ENCODE data around the gene FRMPD1. TPM values are rescaled to one million over a fixed set of nuclear protein-coding genes. Genes with fewer than 3 reads are reported as not detected.

FRMPD1 gene
- total RNA-seq, 2 donors from 2014 or later: 0.33 to 0.55 TPM

- 72 to 80% methylated on average over 4 of the region's 4 CpGs for WGBS, 2 experiments (ENCODE audit: insufficient coverage in 1 of 2, insufficient read length in 1 of 2)
- Histone ChIP-seq H3K36me3 (ENCODE audit: control insufficient read depth, insufficient read depth, low read length) (no peaks in the 10 kb centered on the region), H3K4me3 (ENCODE audit: low read length) (no peak overlapping the region), H3K27ac (ENCODE audit: low read depth, low read length) (no peak overlapping the region), H3K9ac (ENCODE audit: extremely low read depth, low read length, poor library complexity, severe bottlenecking) (no peak overlapping the region), H3K27me3 (ENCODE audit: control insufficient read depth, insufficient read depth, low read length, poor library complexity, severe bottlenecking) (no peaks in the 10 kb centered on the region), H3K9me3 (ENCODE audit: control insufficient read depth, low read length) (no peaks in the 10 kb centered on the region), H3K4me1 (ENCODE audit: control insufficient read depth, insufficient read depth, low read length) (no peaks in the 10 kb centered on the region)
- H3K27me3 Mint-ChIP-seq (ENCODE audit: insufficient read depth): peaks cover 2% of the 10 kb centered on the region
- TF ChIP-seq, protein P1, sequence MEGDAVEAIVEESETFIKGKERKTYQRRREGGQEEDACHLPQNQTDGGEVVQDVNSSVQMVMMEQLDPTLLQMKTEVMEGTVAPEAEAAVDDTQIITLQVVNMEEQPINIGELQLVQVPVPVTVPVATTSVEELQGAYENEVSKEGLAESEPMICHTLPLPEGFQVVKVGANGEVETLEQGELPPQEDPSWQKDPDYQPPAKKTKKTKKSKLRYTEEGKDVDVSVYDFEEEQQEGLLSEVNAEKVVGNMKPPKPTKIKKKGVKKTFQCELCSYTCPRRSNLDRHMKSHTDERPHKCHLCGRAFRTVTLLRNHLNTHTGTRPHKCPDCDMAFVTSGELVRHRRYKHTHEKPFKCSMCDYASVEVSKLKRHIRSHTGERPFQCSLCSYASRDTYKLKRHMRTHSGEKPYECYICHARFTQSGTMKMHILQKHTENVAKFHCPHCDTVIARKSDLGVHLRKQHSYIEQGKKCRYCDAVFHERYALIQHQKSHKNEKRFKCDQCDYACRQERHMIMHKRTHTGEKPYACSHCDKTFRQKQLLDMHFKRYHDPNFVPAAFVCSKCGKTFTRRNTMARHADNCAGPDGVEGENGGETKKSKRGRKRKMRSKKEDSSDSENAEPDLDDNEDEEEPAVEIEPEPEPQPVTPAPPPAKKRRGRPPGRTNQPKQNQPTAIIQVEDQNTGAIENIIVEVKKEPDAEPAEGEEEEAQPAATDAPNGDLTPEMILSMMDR (conservative IDR thresholded peaks at IDR 0.05): no peak
- peak; percentile 61 for DNase-seq
- H3K36me3 Mint-ChIP-seq (ENCODE audit: low read depth): no peaks in the 10 kb centered on the region
- peaks cover 4% of the 10 kb centered on the region for H3K4me1 Mint-ChIP-seq
- H3K4me3 Mint-ChIP-seq: no peak overlapping the region
- no peak overlapping the region for H3K27ac Mint-ChIP-seq
- H3K9me3 Mint-ChIP-seq: no peaks in the 10 kb centered on the region
These were observed 32.9 kb upstream of the FRMPD1 start for GRCh38 chr9:37617832-37618231.

DNA sequence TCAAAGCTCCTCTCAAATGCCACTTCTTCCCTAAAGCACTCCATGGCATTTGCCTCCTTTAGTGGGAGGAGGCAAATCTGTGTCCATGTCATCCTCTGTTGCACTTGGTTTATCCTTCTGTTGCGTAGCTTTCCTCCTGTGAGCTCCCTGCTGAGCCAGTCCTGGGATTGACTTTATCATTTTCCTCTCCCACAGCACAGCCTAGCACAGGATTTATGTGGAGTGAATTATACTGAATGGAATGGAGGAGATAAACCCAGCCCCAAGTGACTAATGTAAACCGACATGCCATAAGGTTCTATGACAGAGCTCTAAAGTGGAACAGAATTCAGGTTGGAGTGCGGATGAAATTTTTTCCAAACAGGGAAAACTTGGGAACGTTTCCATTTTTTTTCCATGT is 31.9 kb upstream of the FRMPD1 start:
- Histone ChIP-seq H3K9me3 (ENCODE audit: control insufficient read depth, low read length) (no peaks in the 10 kb centered on the region), H3K4me3 (ENCODE audit: low read length) (no peak overlapping the region), H3K9ac (ENCODE audit: extremely low read depth, low read length, poor library complexity, severe bottlenecking) (no peak overlapping the region), H3K27ac (ENCODE audit: low read depth, low read length) (no peak overlapping the region), H3K4me1 (ENCODE audit: control insufficient read depth, insufficient read depth, low read length) (peaks cover 3% of the 10 kb centered on the region), H3K27me3 (ENCODE audit: control insufficient read depth, insufficient read depth, low read length, poor library complexity, severe bottlenecking) (no peaks in the 10 kb centered on the region), H3K36me3 (ENCODE audit: control insufficient read depth, insufficient read depth, low read length) (no peaks in the 10 kb centered on the region)
- Mint-ChIP-seq H3K9me3 (no peaks in the 10 kb centered on the region), H3K4me3 (no peak overlapping the region), H3K27me3 (ENCODE audit: insufficient read depth) (peaks cover 2% of the 10 kb centered on the region), H3K4me1 (peaks cover 14% of the 10 kb centered on the region), H3K36me3 (ENCODE audit: low read depth) (no peaks in the 10 kb centered on the region), H3K27ac (no peak overlapping the region)
- 92 to 94% methylated on average over 3 to 4 of the region's 4 CpGs for WGBS, 2 experiments (ENCODE audit: insufficient coverage in 1 of 2, insufficient read length in 1 of 2)
- TF ChIP-seq, protein P1 (conservative IDR thresholded peaks at IDR 0.05): no peak
- DNase-seq: no peak

DNA sequence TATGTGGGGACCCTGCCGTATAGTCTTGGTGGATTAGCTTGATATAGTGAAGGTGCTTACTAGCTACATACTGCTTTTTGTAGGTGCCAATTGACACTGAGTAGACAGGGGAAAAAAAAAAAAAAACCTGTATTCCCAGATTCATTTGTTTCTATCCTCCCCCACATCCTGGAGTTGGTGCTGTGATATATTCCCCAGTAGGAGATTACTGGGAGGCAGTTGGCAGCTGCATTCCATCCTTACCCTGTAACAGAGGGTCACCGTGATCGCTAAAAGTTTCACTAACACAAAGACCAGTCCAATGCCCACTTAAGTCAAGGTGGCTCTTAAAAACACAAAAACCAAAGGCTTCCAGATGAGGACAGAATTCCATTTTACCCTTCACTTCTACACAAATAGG is 30.9 kb upstream of the FRMPD1 start:
- Histone ChIP-seq H3K27me3 (ENCODE audit: control insufficient read depth, insufficient read depth, low read length, poor library complexity, severe bottlenecking) (no peaks in the 10 kb centered on the region), H3K4me3 (ENCODE audit: low read length) (no peak overlapping the region), H3K4me1 (ENCODE audit: control insufficient read depth, insufficient read depth, low read length) (peaks cover 3% of the 10 kb centered on the region), H3K27ac (ENCODE audit: low read depth, low read length) (no peak overlapping the region), H3K9me3 (ENCODE audit: control insufficient read depth, low read length) (no peaks in the 10 kb centered on the region), H3K9ac (ENCODE audit: extremely low read depth, low read length, poor library complexity, severe bottlenecking) (no peak overlapping the region), H3K36me3 (ENCODE audit: control insufficient read depth, insufficient read depth, low read length) (no peaks in the 10 kb centered on the region)
- no peaks in the 10 kb centered on the region for H3K36me3 Mint-ChIP-seq (ENCODE audit: low read depth)
- H3K4me3 Mint-ChIP-seq: no peak overlapping the region
- H3K27ac Mint-ChIP-seq: no peak overlapping the region
- WGBS, 2 experiments (ENCODE audit: insufficient coverage in 1 of 2, insufficient read length in 1 of 2): 86 to 91% methylated on average over 2 to 3 of the region's 3 CpGs
- no peaks in the 10 kb centered on the region for H3K27me3 Mint-ChIP-seq (ENCODE audit: insufficient read depth)
- no peak for DNase-seq
- H3K9me3 Mint-ChIP-seq: no peaks in the 10 kb centered on the region
- TF ChIP-seq, protein P1 (conservative IDR thresholded peaks at IDR 0.05): no peak
- H3K4me1 Mint-ChIP-seq: peaks cover 19% of the 10 kb centered on the region

Data from endodermal cell (in vitro differentiated cells).